ENCODE results near the gene DDB1. TPM values are rescaled to one million over a fixed set of nuclear protein-coding genes. Genes with fewer than 3 reads are reported as not detected.

The DDB1 gene
- total and polyA plus RNA-seq, 3 experiments from 2014 or later: 120 to 307 (median 302) TPM

GRCh38 chr11:61277186-61278000 lies 55.5 kb downstream of the DDB1 start:
- H3K27ac Mint-ChIP-seq: no peak overlapping the region
- ChIA-PET CTCF (no interaction called here), POLR2A (no interaction called here)
- H3K9me3 ChIP-seq (ENCODE audit: low read length): no peaks in the 10 kb centered on the region
- no peaks in the 10 kb centered on the region for H3K9me3 Mint-ChIP-seq
- no peaks in the 10 kb centered on the region for H3K36me3 ChIP-seq (ENCODE audit: insufficient read depth, low read length)
- no peak overlapping the region for H3K4me3 ChIP-seq (ENCODE audit: low read length)
- peaks cover 0 to 4% of the 10 kb centered on the region in 2 donors for H3K27me3 Mint-ChIP-seq
- no peak overlapping the region for H3K4me3 Mint-ChIP-seq
- H3K27ac ChIP-seq (ENCODE audit: low read depth, low read length): no peak overlapping the region
- no peaks in the 10 kb centered on the region for H3K4me1 Mint-ChIP-seq
- H3K4me1 ChIP-seq (ENCODE audit: insufficient read depth, low read length): no peaks in the 10 kb centered on the region
- no peaks in the 10 kb centered on the region for H3K36me3 Mint-ChIP-seq
- H3K27me3 ChIP-seq (ENCODE audit: insufficient read depth, low read length, poor library complexity, severe bottlenecking): no peaks in the 10 kb centered on the region
- no peak for DNase-seq

GRCh38 chr11:61275191-61275590 lies 57.7 kb downstream of the DDB1 start:
- CTCF ChIA-PET: no interaction called here
- Mint-ChIP-seq H3K4me3 (no peak overlapping the region), H3K4me1 (no peaks in the 10 kb centered on the region), H3K9me3 (no peaks in the 10 kb centered on the region), H3K36me3 (no peaks in the 10 kb centered on the region), H3K27me3 (peaks cover 0 to 4% of the 10 kb centered on the region in 2 donors), H3K27ac (no peak overlapping the region)
- Histone ChIP-seq H3K4me3 (ENCODE audit: low read length) (no peak overlapping the region), H3K4me1 (ENCODE audit: insufficient read depth, low read length) (no peaks in the 10 kb centered on the region), H3K9me3 (ENCODE audit: low read length) (no peaks in the 10 kb centered on the region), H3K27ac (ENCODE audit: low read depth, low read length) (no peak overlapping the region), H3K36me3 (ENCODE audit: insufficient read depth, low read length) (no peaks in the 10 kb centered on the region), H3K27me3 (ENCODE audit: insufficient read depth, low read length, poor library complexity, severe bottlenecking) (no peaks in the 10 kb centered on the region)
- POLR2A ChIA-PET: no interaction called here
- no peak for DNase-seq

GRCh38 chr11:61274084-61274483 lies 58.8 kb downstream of the DDB1 start:
- Mint-ChIP-seq H3K9me3 (no peaks in the 10 kb centered on the region), H3K4me1 (no peaks in the 10 kb centered on the region), H3K36me3 (no peaks in the 10 kb centered on the region), H3K4me3 (no peak overlapping the region), H3K27ac (peak overlapping the region in 1 of 8 donors; percentile 2), H3K27me3 (peaks cover 0 to 4% of the 10 kb centered on the region in 2 donors)
- no peak for DNase-seq
- H3K27me3 ChIP-seq (ENCODE audit: insufficient read depth, low read length, poor library complexity, severe bottlenecking): no peaks in the 10 kb centered on the region
- H3K27ac ChIP-seq (ENCODE audit: low read depth, low read length): no peak overlapping the region
- ChIA-PET POLR2A (no interaction called here), CTCF (no interaction called here)
- H3K9me3 ChIP-seq (ENCODE audit: low read length): no peaks in the 10 kb centered on the region
- H3K4me3 ChIP-seq (ENCODE audit: low read length): no peak overlapping the region
- H3K4me1 ChIP-seq (ENCODE audit: insufficient read depth, low read length): no peaks in the 10 kb centered on the region
- H3K36me3 ChIP-seq (ENCODE audit: insufficient read depth, low read length): no peaks in the 10 kb centered on the region

GRCh38 chr11:61273178-61274078 lies 59.5 kb downstream of the DDB1 start:
- CTCF ChIA-PET: no interaction called here
- Histone ChIP-seq H3K36me3 (ENCODE audit: insufficient read depth, low read length) (no peaks in the 10 kb centered on the region), H3K4me3 (ENCODE audit: low read length) (no peak overlapping the region), H3K9me3 (ENCODE audit: low read length) (no peaks in the 10 kb centered on the region), H3K27me3 (ENCODE audit: insufficient read depth, low read length, poor library complexity, severe bottlenecking) (no peaks in the 10 kb centered on the region), H3K27ac (ENCODE audit: low read depth, low read length) (no peak overlapping the region), H3K4me1 (ENCODE audit: insufficient read depth, low read length) (no peaks in the 10 kb centered on the region)
- Mint-ChIP-seq H3K4me1 (no peaks in the 10 kb centered on the region), H3K36me3 (no peaks in the 10 kb centered on the region), H3K27me3 (peaks cover 0 to 4% of the 10 kb centered on the region in 2 donors), H3K4me3 (no peak overlapping the region), H3K27ac (peak overlapping the region in 1 of 8 donors; percentile 36), H3K9me3 (no peaks in the 10 kb centered on the region)
- POLR2A ChIA-PET: interaction anchor here (0.5 kb wide), 1 partner anchor 154 kb away, joined by 9 read pairs; no protein-coding TSS in a partner anchor
- DNase-seq: no peak

GRCh38 chr11:61272731-61273130 lies 60.2 kb downstream of the DDB1 start:
- no peak overlapping the region for H3K27ac ChIP-seq (ENCODE audit: low read depth, low read length)
- Mint-ChIP-seq H3K27ac (no peak overlapping the region), H3K9me3 (no peaks in the 10 kb centered on the region), H3K4me1 (no peaks in the 10 kb centered on the region), H3K27me3 (peaks cover 0 to 4% of the 10 kb centered on the region in 2 donors), H3K36me3 (no peaks in the 10 kb centered on the region), H3K4me3 (no peak overlapping the region)
- no peaks in the 10 kb centered on the region for H3K9me3 ChIP-seq (ENCODE audit: low read length)
- no peaks in the 10 kb centered on the region for H3K27me3 ChIP-seq (ENCODE audit: insufficient read depth, low read length, poor library complexity, severe bottlenecking)
- H3K4me1 ChIP-seq (ENCODE audit: insufficient read depth, low read length): no peaks in the 10 kb centered on the region
- H3K36me3 ChIP-seq (ENCODE audit: insufficient read depth, low read length): no peaks in the 10 kb centered on the region
- DNase-seq: no peak
- no peak overlapping the region for H3K4me3 ChIP-seq (ENCODE audit: low read length)
- ChIA-PET CTCF (no interaction called here), POLR2A (no interaction called here)

GRCh38 chr11:61270354-61271076 lies 62.4 kb downstream of the DDB1 start:
- POLR2A ChIA-PET: no interaction called here
- no peak for DNase-seq
- CTCF ChIA-PET: no interaction called here
- no peak overlapping the region for H3K4me3 Mint-ChIP-seq
- H3K9me3 ChIP-seq (ENCODE audit: low read length): no peaks in the 10 kb centered on the region
- H3K27me3 Mint-ChIP-seq: peaks cover 0 to 4% of the 10 kb centered on the region in 2 donors
- H3K27ac Mint-ChIP-seq: no peak overlapping the region
- no peaks in the 10 kb centered on the region for H3K9me3 Mint-ChIP-seq
- no peaks in the 10 kb centered on the region for H3K4me1 Mint-ChIP-seq
- H3K27me3 ChIP-seq (ENCODE audit: insufficient read depth, low read length, poor library complexity, severe bottlenecking): no peaks in the 10 kb centered on the region
- H3K36me3 ChIP-seq (ENCODE audit: insufficient read depth, low read length): no peaks in the 10 kb centered on the region
- no peak overlapping the region for H3K27ac ChIP-seq (ENCODE audit: low read depth, low read length)
- no peaks in the 10 kb centered on the region for H3K36me3 Mint-ChIP-seq
- H3K4me1 ChIP-seq (ENCODE audit: insufficient read depth, low read length): no peaks in the 10 kb centered on the region
- no peak overlapping the region for H3K4me3 ChIP-seq (ENCODE audit: low read length)

GRCh38 chr11:61268588-61269250 lies 64.2 kb downstream of the DDB1 start:
- Histone ChIP-seq H3K9me3 (ENCODE audit: low read length) (no peaks in the 10 kb centered on the region), H3K27me3 (ENCODE audit: insufficient read depth, low read length, poor library complexity, severe bottlenecking) (no peaks in the 10 kb centered on the region), H3K4me3 (ENCODE audit: low read length) (no peak overlapping the region), H3K4me1 (ENCODE audit: insufficient read depth, low read length) (no peaks in the 10 kb centered on the region), H3K36me3 (ENCODE audit: insufficient read depth, low read length) (no peaks in the 10 kb centered on the region), H3K27ac (ENCODE audit: low read depth, low read length) (no peak overlapping the region)
- Mint-ChIP-seq H3K9me3 (no peaks in the 10 kb centered on the region), H3K4me1 (no peaks in the 10 kb centered on the region), H3K27ac (no peak overlapping the region), H3K27me3 (peaks cover 0 to under 1% of the 10 kb centered on the region in 2 donors), H3K4me3 (no peak overlapping the region), H3K36me3 (no peaks in the 10 kb centered on the region)
- ChIA-PET POLR2A (no interaction called here), CTCF (no interaction called here)
- no peak for DNase-seq
